GM21526 (cell line): ENCODE results near the gene ERMN.

Experiments
- ATAC-seq: cut with Tn5 transposase; IDR thresholded peaks from one replicate; pipeline ENCODE4 v1.9.1; 2021; ENCODE audit warnings: moderate library complexity; ENCODE audit not compliant: unreplicated experiment, low FRiP score

The ERMN gene

GRCh38 chr2:157333304-157334047 lies 7.9 kb upstream of the ERMN start:
- ATAC-seq: no peak

GRCh38 chr2:157329524-157329923 lies 3.9 kb upstream of the ERMN start:
- ATAC-seq: no peak

- peak; percentile 98 for ATAC-seq
Measured at GRCh38 chr2:157327621-157328500, 2.2 kb upstream of the ERMN start.

- ATAC-seq: peak; percentile 23
Measured at GRCh38 chr2:157327200-157327599, 1.6 kb upstream of the ERMN start.

GRCh38 chr2:157326698-157327097 lies 1.1 kb upstream of the ERMN start:
- no peak for ATAC-seq

GRCh38 chr2:157324331-157324843 lies 1.2 kb downstream of the ERMN start:
- ATAC-seq: no peak

- no peak for ATAC-seq
Measured at GRCh38 chr2:157322432-157322831, 3.2 kb downstream of the ERMN start.

GRCh38 chr2:157321466-157321865 lies 4.2 kb downstream of the ERMN start:
- no peak for ATAC-seq

- ATAC-seq: no peak
Measured at GRCh38 chr2:157320409-157320808, 5.2 kb downstream of the ERMN start.

- ATAC-seq: no peak
Measured at GRCh38 chr2:157319795-157320194, 5.8 kb downstream of the ERMN start.

- ATAC-seq: no peak
Measured at GRCh38 chr2:157318884-157319283, 6.7 kb downstream of the ERMN start.

GRCh38 chr2:157315901-157316300 lies 9.7 kb downstream of the ERMN start:
- no peak for ATAC-seq

GRCh38 chr2:157312866-157313486 lies 12.6 kb downstream of the ERMN start:
- ATAC-seq: no peak

- no peak for ATAC-seq
Measured at GRCh38 chr2:157311706-157312105, 13.9 kb downstream of the ERMN start.

- ATAC-seq: no peak
Measured at GRCh38 chr2:157309878-157310277, 15.7 kb downstream of the ERMN start.

- no peak for ATAC-seq
Measured at GRCh38 chr2:157307021-157307420, 18.6 kb downstream of the ERMN start.

- no peak for ATAC-seq
Measured at GRCh38 chr2:157305723-157306110, 19.9 kb downstream of the ERMN start.

- no peak for ATAC-seq
Measured at GRCh38 chr2:157304811-157305722, 20.6 kb downstream of the ERMN start.

GRCh38 chr2:157303612-157304011 lies 22.0 kb downstream of the ERMN start:
- no peak for ATAC-seq

- ATAC-seq: peak; percentile 80
Measured at GRCh38 chr2:157302492-157303099, 23.0 kb downstream of the ERMN start.
